Aorta (tissue), 5 donors: ENCODE data around the gene MYO5C. TPM values are rescaled to one million over a fixed set of nuclear protein-coding genes. Genes with fewer than 3 reads are reported as not detected.

Experiments used
- ATAC-seq: fragments of 200-7000 bp; cut with Tn5 transposase; one replicate; pipeline ENCODE4 v1.9.1; 2022; ENCODE audit warnings: moderate library complexity; ENCODE audit not compliant: low FRiP score
- DNase-seq, 2 donors: peaks; one replicate each; pipeline ENCODE4 v3.0.0-alpha.2; 2020
- H3K27ac ChIP-seq, 2 donors: one replicate each; pipeline ENCODE4 v1.5.1; 2013; ENCODE audit warnings: low read length in 2 of 2, mild to moderate bottlenecking in 2 of 2, moderate library complexity in 2 of 2, control low read depth in 1 of 2, inconsistent platforms in 1 of 2, low read depth in 1 of 2
- H3K27me3 ChIP-seq, 2 donors: one replicate each; pipeline ENCODE4 v1.6.1; 2013; ENCODE audit warnings: control low read depth in 1 of 2, low read length in 1 of 2, mild to moderate bottlenecking in 1 of 2, moderate library complexity in 1 of 2; ENCODE audit not compliant: insufficient read depth in 2 of 2, control insufficient read depth in 1 of 2
- H3K36me3 ChIP-seq, 2 donors: one replicate each; pipeline ENCODE4 v1.6.1; 2013; ENCODE audit warnings: control low read depth in 1 of 2, low read length in 1 of 2, mild to moderate bottlenecking in 1 of 2; ENCODE audit not compliant: insufficient read depth in 2 of 2, control insufficient read depth in 1 of 2
- H3K4me1 ChIP-seq, 2 donors: one replicate each; pipeline ENCODE4 v1.6.1; 2013; ENCODE audit warnings: low read length in 2 of 2, control low read depth in 1 of 2, mild to moderate bottlenecking in 1 of 2, moderate library complexity in 1 of 2; ENCODE audit not compliant: insufficient read depth in 2 of 2, control insufficient read depth in 1 of 2
- H3K4me3 ChIP-seq, 2 donors: one replicate each; pipeline ENCODE4 v1.5.1; 2013; ENCODE audit warnings: low read length in 2 of 2, control low read depth in 1 of 2, mild to moderate bottlenecking in 1 of 2
- H3K9me3 ChIP-seq: one replicate; pipeline ENCODE4 v1.6.1; 2013; ENCODE audit warnings: mild to moderate bottlenecking, low read length; ENCODE audit not compliant: control insufficient read depth
- WGBS, 2 donors: extraction: QIAGEN DNeasy Blood & Tissue Kit; methylation state at CpG; one replicate each; pipeline ENCODE4 v1.1.7; 2013; 5-methylcytosine and 5-hydroxymethylcytosine counted together
- intact Hi-C, 2 donors: fragments of 100-400 bp; cut with DNase I; formaldehyde crosslinking; loops; one replicate each; pipeline versions ENCODE4 v1.14.2 to v1.15.0; 2022
- long read RNA-seq, 2 donors: library from polyadenylated mRNA; unstranded; transcript quantifications; one replicate each; pipeline ENCODE4 v2.0.0, GENCODE V29; 2020 to 2021
- polyA plus RNA-seq, 2 donors: library from polyadenylated mRNA; stranded (reverse); fragments of 200-250 nt; gene quantifications; one replicate each; pipeline ENCODE4 v1.2.3, GENCODE V29; 2013
- total RNA-seq, 2 donors: library from RNA; stranded (reverse); fragmentation: NEBNext Ultra II Directional; extraction: Animal tissue kit (Norgen Biotek cat#: 25700); gene quantifications; one replicate each; pipeline ENCODE4 v1.2.1, GENCODE V29; 2021
- donor health status: healthy with polysubstance abuse.
- donor health status: Bipolar disorder and iron deficiency.
- donor health status: DM: no; HTN: no; CAD: no.
- donor health status: DM: no; HTN: no; CAD: no.
- donor health status: DM: yes; HTN: yes; CAD: no.

The MYO5C gene, protein sequence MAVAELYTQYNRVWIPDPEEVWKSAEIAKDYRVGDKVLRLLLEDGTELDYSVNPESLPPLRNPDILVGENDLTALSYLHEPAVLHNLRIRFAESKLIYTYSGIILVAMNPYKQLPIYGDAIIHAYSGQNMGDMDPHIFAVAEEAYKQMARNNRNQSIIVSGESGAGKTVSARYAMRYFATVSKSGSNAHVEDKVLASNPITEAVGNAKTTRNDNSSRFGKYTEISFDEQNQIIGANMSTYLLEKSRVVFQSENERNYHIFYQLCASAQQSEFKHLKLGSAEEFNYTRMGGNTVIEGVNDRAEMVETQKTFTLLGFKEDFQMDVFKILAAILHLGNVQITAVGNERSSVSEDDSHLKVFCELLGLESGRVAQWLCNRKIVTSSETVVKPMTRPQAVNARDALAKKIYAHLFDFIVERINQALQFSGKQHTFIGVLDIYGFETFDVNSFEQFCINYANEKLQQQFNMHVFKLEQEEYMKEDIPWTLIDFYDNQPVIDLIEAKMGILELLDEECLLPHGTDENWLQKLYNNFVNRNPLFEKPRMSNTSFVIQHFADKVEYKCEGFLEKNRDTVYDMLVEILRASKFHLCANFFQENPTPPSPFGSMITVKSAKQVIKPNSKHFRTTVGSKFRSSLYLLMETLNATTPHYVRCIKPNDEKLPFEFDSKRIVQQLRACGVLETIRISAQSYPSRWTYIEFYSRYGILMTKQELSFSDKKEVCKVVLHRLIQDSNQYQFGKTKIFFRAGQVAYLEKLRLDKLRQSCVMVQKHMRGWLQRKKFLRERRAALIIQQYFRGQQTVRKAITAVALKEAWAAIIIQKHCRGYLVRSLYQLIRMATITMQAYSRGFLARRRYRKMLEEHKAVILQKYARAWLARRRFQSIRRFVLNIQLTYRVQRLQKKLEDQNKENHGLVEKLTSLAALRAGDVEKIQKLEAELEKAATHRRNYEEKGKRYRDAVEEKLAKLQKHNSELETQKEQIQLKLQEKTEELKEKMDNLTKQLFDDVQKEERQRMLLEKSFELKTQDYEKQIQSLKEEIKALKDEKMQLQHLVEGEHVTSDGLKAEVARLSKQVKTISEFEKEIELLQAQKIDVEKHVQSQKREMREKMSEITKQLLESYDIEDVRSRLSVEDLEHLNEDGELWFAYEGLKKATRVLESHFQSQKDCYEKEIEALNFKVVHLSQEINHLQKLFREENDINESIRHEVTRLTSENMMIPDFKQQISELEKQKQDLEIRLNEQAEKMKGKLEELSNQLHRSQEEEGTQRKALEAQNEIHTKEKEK (N-terminal part only)
- total RNA-seq (10 to 100 TPM in 1 of 2 donors, 1 to 10 TPM in 1; 7.8 to 15.3 TPM), polyA plus RNA-seq (1 to 10 TPM in 1 of 2 donors, under 1 TPM in 1; 0.08 to 1.8 TPM)
- long read RNA-seq, donor 1, partial matches to known transcripts = 8 of 14 reads
- long read RNA-seq, donor 1, other reads (novel, unspliced or antisense) = 6 of 14 reads
- long read RNA-seq, donor 2, partial matches to known transcripts = 3 of 11 reads
- long read RNA-seq, donor 2, other reads (novel, unspliced or antisense) = 7 of 11 reads

DNA sequence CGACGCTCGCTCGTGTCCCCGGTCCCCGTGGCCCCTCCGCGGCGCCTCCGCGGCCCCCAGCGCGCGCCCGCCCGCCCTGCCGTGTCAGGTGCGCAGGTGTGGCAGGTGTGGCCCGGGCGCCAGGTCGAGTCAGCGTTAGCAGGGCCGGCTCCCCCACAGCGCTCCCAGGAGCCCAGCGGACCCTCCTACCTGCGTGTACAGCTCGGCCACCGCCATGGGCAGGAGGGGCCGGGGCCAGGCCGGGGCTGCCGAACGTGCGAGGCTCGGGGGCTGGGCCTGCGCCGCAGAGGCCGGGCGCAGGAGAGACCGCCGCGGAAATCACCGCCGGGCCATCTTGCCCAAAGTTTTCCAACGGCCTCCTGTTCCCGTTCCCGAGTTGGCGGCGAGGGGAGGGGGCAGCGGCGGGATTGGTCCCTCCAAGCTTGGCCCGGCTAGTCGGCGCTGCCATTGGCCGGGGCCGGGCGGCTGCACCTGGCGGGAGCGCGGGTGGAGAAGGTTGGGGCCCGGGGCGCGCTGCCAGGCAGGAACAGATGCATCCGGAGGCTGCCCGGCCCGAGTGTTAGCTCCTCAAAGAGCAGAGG, at the start of gene MYO5C:
Gene MYO5C (minus strand): TSS at position 384 of the 581 bp plus-strand sequence. CDS start 168 bp downstream, at position 216.
- ATAC-seq (peak; percentile 78), DNase-seq (peak; percentile 56 to 77)
- Histone ChIP-seq H3K36me3 (no peaks in the 10 kb centered on the region), H3K27me3 (peaks cover 0 to 2% of the 10 kb centered on the region in 2 donors), H3K4me1 (no peaks in the 10 kb centered on the region), H3K27ac (no peak within 1 kb of the TSS), H3K9me3 (peaks cover 2% of the 10 kb centered on the region), H3K4me3 (peak within 1 kb of the TSS; percentile 16 to 31)
- 1 to 2% methylated on average over 30 to 65 of the region's 65 CpGs for WGBS, 2 donors
- intact Hi-C loops = no loop called here

DNA sequence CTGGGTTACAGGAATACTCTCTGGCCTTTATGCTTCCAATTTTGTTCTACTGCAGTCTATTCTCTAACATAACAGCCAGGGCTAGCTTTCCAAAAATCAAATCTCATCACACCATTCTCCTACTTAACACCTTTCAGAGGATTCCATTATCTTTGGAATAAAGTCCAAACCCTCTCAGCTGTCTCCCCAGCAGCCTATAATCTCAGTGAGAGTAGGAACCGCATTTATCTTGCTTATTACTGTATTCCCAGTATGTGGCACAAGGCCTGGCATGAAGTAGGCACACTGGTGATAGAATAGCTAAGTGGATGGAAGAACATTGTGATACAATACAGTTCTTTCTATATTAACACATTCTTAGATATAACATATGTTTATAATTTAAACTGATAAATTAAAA, 49.0 kb upstream of the MYO5C start:
- no peaks in the 10 kb centered on the region for H3K4me1 ChIP-seq
- DNase-seq (no peak), ATAC-seq (no peak)
- no peak overlapping the region for H3K27ac ChIP-seq
- WGBS, 2 donors = 91 to 100% methylated on average over 1 of the region's 1 CpG
- H3K4me3 ChIP-seq = no peak overlapping the region
- intact Hi-C loops = no loop called here
- no peaks in the 10 kb centered on the region for H3K27me3 ChIP-seq
- H3K36me3 ChIP-seq = peaks cover 0 to 4% of the 10 kb centered on the region in 2 donors
- H3K9me3 ChIP-seq = no peaks in the 10 kb centered on the region

DNA sequence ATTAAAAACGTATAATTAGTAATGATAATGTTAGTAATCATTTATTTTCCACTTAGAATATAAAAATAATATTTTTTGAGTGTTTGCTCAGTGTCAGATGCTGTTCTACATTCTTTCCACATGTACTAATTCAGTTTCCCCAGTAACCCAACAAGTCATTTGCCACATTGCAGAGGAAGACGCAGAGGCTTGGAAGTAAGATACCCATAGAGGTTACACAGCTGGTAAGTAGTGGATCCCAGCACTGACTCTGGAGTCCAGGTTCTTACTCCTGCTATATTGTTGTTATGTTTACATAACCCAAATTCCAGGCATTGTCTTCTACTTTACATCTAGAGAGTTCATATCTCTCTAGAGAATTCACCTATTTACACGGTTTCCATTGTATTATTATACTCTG, 48.2 kb upstream of the MYO5C start:
- H3K27me3 ChIP-seq = no peaks in the 10 kb centered on the region
- H3K9me3 ChIP-seq = no peaks in the 10 kb centered on the region
- H3K4me3 ChIP-seq = no peak overlapping the region
- H3K36me3 ChIP-seq = no peaks in the 10 kb centered on the region
- no peaks in the 10 kb centered on the region for H3K4me1 ChIP-seq
- no peak for DNase-seq
- ATAC-seq = no peak
- intact Hi-C loops = no loop called here
- no peak overlapping the region for H3K27ac ChIP-seq
- 64 to 66% methylated on average over 3 of the region's 3 CpGs for WGBS, 2 donors

DNA sequence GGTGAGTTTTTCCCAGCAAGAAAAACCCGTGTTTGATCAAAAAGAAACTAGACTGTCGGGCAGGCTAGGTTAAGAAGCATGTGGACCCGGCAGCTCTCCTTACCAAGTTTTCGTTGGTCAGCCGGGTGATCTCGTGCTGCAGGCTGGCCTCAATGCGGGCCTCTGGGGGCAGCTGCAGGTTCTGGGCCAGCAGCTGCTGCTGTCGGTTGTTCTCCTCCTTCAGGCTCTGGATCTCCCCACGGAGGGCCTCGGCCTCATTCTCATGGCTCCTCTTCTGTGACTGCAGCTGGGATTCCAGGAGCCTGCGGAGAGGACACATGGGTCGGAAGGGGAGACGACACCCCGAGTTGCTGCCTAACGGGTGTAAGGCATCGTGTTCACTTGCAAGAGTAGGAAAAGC, 44.5 kb upstream of the MYO5C start:
- DNase-seq = no peak
- intact Hi-C loops = no loop called here
- no peak for ATAC-seq
- no peak overlapping the region for H3K27ac ChIP-seq
- no peaks in the 10 kb centered on the region for H3K4me1 ChIP-seq
- H3K36me3 ChIP-seq = no peaks in the 10 kb centered on the region
- 90 to 93% methylated on average over 16 of the region's 16 CpGs for WGBS, 2 donors
- no peaks in the 10 kb centered on the region for H3K27me3 ChIP-seq
- H3K9me3 ChIP-seq = no peaks in the 10 kb centered on the region
- no peak overlapping the region for H3K4me3 ChIP-seq

DNA sequence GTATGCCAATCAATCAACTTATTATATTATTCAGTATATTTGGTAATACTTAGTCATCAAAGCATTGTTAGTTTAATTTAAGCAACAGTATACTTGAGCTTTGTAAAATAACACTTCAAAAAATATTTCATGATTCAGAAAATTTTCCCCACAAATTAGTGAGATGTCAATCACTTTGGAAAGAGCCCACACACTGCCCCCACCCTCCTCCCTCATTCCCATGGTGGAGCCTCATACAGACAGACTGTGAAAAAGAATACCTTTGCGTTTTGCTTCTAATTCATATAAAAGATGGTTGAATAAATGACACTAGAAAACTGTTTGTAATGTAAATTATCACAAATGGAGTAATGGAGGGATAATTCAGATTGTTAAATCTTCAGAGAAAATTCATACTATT, 43.3 kb upstream of the MYO5C start:
- DNase-seq (no peak), ATAC-seq (no peak)
- 94 to 97% methylated on average over 1 of the region's 1 CpG for WGBS, 2 donors
- H3K9me3 ChIP-seq = no peaks in the 10 kb centered on the region
- H3K4me3 ChIP-seq = no peak overlapping the region
- intact Hi-C loops = no loop called here
- H3K4me1 ChIP-seq = no peaks in the 10 kb centered on the region
- peaks cover 0 to 3% of the 10 kb centered on the region in 2 donors for H3K36me3 ChIP-seq
- H3K27me3 ChIP-seq = no peaks in the 10 kb centered on the region
- H3K27ac ChIP-seq = no peak overlapping the region

DNA sequence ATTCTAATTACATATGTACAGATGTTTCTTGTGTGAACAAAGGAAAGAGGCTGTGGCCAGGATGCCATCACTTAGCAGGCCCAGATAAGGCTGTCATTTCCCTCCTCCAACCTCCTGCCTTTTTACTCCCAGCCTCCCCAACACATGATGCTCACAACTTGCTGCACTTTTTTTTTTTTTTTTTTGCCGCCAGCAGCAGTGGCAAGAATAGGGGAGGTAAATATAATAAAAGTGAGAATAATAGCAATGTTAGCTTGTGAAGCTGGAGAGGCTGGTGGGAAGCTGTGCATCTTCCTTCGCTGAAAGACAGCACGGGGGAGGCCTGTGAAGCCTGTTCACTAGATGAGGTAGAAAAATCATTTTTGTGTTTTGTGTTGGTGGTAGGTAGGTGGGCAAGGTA, 42.5 kb upstream of the MYO5C start:
- H3K27me3 ChIP-seq = no peaks in the 10 kb centered on the region
- no peaks in the 10 kb centered on the region for H3K9me3 ChIP-seq
- WGBS, 2 donors = 94 to 97% methylated on average over 3 of the region's 3 CpGs
- peaks cover 0 to 3% of the 10 kb centered on the region in 2 donors for H3K36me3 ChIP-seq
- no peak for ATAC-seq
- H3K4me3 ChIP-seq = no peak overlapping the region
- H3K27ac ChIP-seq = no peak overlapping the region
- intact Hi-C loops = no loop called here
- no peaks in the 10 kb centered on the region for H3K4me1 ChIP-seq
- DNase-seq = no peak

DNA sequence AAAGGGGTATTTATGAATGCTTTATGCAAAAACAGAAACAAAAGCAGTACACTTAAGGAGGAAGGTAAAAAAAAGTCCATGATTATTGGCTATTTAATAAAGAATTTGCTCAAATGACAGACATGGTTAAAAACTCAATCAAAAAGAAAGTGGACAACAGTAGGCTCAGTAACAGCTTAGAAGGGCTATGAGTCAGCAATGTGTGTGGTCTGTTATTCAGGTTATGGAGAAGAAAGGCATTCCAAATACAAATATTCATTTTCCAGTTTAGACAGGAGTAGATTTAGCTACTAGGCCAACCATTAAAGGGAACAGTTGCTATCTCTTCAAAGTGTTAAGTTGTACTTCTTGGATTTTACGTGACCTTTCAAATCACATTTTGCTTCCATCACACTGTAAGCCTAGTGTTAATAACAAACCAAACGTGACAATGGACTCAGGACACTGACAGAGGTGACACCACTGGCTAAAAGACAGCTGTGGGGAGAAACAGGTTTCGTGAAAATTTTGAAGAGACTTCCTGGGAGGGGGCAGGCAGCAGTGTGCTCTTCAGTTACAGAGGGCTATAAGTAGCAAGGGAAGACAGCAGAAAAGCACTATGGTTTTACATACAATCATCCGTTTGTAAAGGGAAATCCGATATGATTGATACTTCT, 41.7 kb upstream of the MYO5C start:
- intact Hi-C loops = no loop called here
- Histone ChIP-seq H3K27me3 (no peaks in the 10 kb centered on the region), H3K4me1 (no peaks in the 10 kb centered on the region), H3K27ac (no peak overlapping the region), H3K36me3 (peaks cover 0 to 3% of the 10 kb centered on the region in 2 donors), H3K9me3 (no peaks in the 10 kb centered on the region), H3K4me3 (no peak overlapping the region)
- WGBS, 2 donors = 90 to 91% methylated on average over 5 of the region's 5 CpGs
- DNase-seq (no peak), ATAC-seq (no peak)
